Hepatocyte (in vitro differentiated cells): ENCODE results near the gene SNAI3. TPM values are rescaled to one million over a fixed set of nuclear protein-coding genes. Genes with fewer than 3 reads are reported as not detected.

Experiments used
- DNase-seq: peaks from one replicate; pipeline ENCODE4 v3.0.0-alpha.2; 2016; ENCODE audit warnings: low spot score
- H2AFZ ChIP-seq: fragments of 200-600 bp; sonication (generic); 2 replicates; pipeline ENCODE4 v1.6.0; 2016; ENCODE audit warnings: antibody characterized with exemption, mild to moderate bottlenecking
- H3K27ac ChIP-seq: fragments of 200-600 bp; sonication (generic); 2 replicates; pipeline ENCODE4 v1.5.1; 2016; ENCODE audit warnings: mild to moderate bottlenecking
- H3K27me3 ChIP-seq: fragments of 200-600 bp; sonication (generic); 2 replicates; pipeline ENCODE4 v1.6.1; 2016
- H3K36me3 ChIP-seq: fragments of 200-600 bp; sonication (generic); replicated peaks from 2 replicates; pipeline ENCODE4 v1.5.1; 2016; ENCODE audit warnings: low read depth; ENCODE audit not compliant: insufficient read depth
- H3K4me1 ChIP-seq: fragments of 200-600 bp; sonication (generic); 2 replicates; pipeline ENCODE4 v1.5.1; 2016; ENCODE audit warnings: mild to moderate bottlenecking, moderate library complexity; ENCODE audit not compliant: insufficient read depth
- H3K4me2 ChIP-seq: fragments of 200-600 bp; sonication (generic); 2 replicates; pipeline ENCODE4 v1.6.0; 2016
- H3K4me3 ChIP-seq: fragments of 200-600 bp; sonication (generic); 2 replicates; pipeline ENCODE4 v1.5.1; 2016; ENCODE audit warnings: mild to moderate bottlenecking
- H3K79me2 ChIP-seq: fragments of 200-600 bp; sonication (generic); 2 replicates; pipeline ENCODE4 v1.6.0; 2017; ENCODE audit warnings: mild to moderate bottlenecking
- H3K9me2 ChIP-seq: fragments of 200-600 bp; sonication (generic); replicated peaks from 2 replicates; pipeline ENCODE4 v1.6.0; 2017; ENCODE audit warnings: mild to moderate bottlenecking; ENCODE audit not compliant: insufficient read depth
- H3K9me3 ChIP-seq: fragments of 200-600 bp; sonication (generic); 2 replicates; pipeline ENCODE4 v1.5.1; 2016; ENCODE audit warnings: low read depth, mild to moderate bottlenecking
- H4K20me1 ChIP-seq: fragments of 200-600 bp; sonication (generic); 2 replicates; pipeline ENCODE4 v1.6.0; 2016; ENCODE audit warnings: mild to moderate bottlenecking; ENCODE audit not compliant: insufficient read depth, poor library complexity, severe bottlenecking
- CTCF ChIP-seq: fragments of 200-600 bp; sonication (generic); IDR thresholded peaks from 2 replicates; pipeline ENCODE4 v1.5.1; 2016; ENCODE audit warnings: antibody characterized with exemption, mild to moderate bottlenecking; ENCODE audit not compliant: poor library complexity
- EZH2 ChIP-seq: fragments of 200-600 bp; sonication (generic); IDR thresholded peaks from 2 replicates; pipeline ENCODE4 v1.6.1; 2016; ENCODE audit warnings: antibody characterized with exemption, mild to moderate bottlenecking, borderline replicate concordance
- WGBS: methylation state at CpG from one replicate; pipeline ENCODE4 v1.1.6; 2016; ENCODE audit warnings: low lambda C conversion rate; ENCODE audit errors: missing lambda C conversion rate; 5-methylcytosine and 5-hydroxymethylcytosine counted together
- microRNA-seq: library from miRNA; unstranded; fragments of <30 nt; microRNA quantifications from one replicate; pipeline ENCODE4, GENCODE V29; 2017
- polyA plus RNA-seq: library from polyadenylated mRNA; unstranded; fragments of >200 nt; fragmentation: Nextera tagmentation; extraction: Ambion mirVana; gene quantifications from 2 replicates; pipeline ENCODE4 v1.2.1, GENCODE V29; 2016
- total RNA-seq: library from RNA; depleted of rRNA; stranded (reverse); fragments of >200 nt; gene quantifications from 2 replicates; pipeline ENCODE4 v1.2.3, GENCODE V29; 2014

The SNAI3 gene
- total and polyA plus RNA-seq, 2 experiments from 2014 or later: 1.7 to 5.0 TPM

- DNase-seq: no peak
- H3K79me2 ChIP-seq: no peaks in the 10 kb centered on the region
- H3K36me3 ChIP-seq: no peaks in the 10 kb centered on the region
- no peak overlapping the region for H3K4me2 ChIP-seq
- H2AFZ ChIP-seq: no peak overlapping the region
- no peak overlapping the region for H3K4me3 ChIP-seq
- no peaks in the 10 kb centered on the region for H3K9me3 ChIP-seq
- H3K27ac ChIP-seq: no peak overlapping the region
- no peaks in the 10 kb centered on the region for H3K4me1 ChIP-seq
- no peaks in the 10 kb centered on the region for H3K27me3 ChIP-seq
- 83% methylated on average over 12 of the region's 12 CpGs for WGBS
- TF ChIP-seq EZH2: no peak
- TF ChIP-seq CTCF: peak; percentile 24
- H3K9me2 ChIP-seq: no peaks in the 10 kb centered on the region
- H4K20me1 ChIP-seq: peaks cover 5% of the 10 kb centered on the region
Measured at GRCh38 chr16:88628512-88628974, 57.8 kb downstream of the SNAI3 start.

Small RNA genes lying within 50 kb of the gene (microRNA-seq; reads per million reads assigned to microRNA genes)
- not detected for gene MIR4722

Other genes starting within 250 kb of the SNAI3 start
- 3.1 and 4.1 TPM in 2 replicates for gene ZFPM1, start 233.2 kb downstream of the SNAI3 start, total RNA-seq
- gene ZFPM1, start 233.2 kb downstream of the SNAI3 start, polyA plus RNA-seq: 8.3 and 11.9 TPM in 2 replicates
- gene ZC3H18, start 116.1 kb downstream of the SNAI3 start, total RNA-seq: 8.1 and 16.8 TPM in 2 replicates
- 30.7 and 37.1 TPM in 2 replicates for gene ZC3H18, start 116.1 kb downstream of the SNAI3 start, polyA plus RNA-seq
- 0.40 TPM in 1 of 2 replicates, not detected in the other for gene IL17C, start 47.9 kb downstream of the SNAI3 start, total RNA-seq
- gene IL17C, start 47.9 kb downstream of the SNAI3 start, polyA plus RNA-seq: 0.57 and 0.79 TPM in 2 replicates
- gene CYBA, start 35.5 kb downstream of the SNAI3 start, total RNA-seq: 196 and 255 TPM in 2 replicates
- 419 and 516 TPM in 2 replicates for gene CYBA, start 35.5 kb downstream of the SNAI3 start, polyA plus RNA-seq
- 71.9 and 78.6 TPM in 2 replicates for gene MVD, start 23.4 kb downstream of the SNAI3 start, total RNA-seq
- 142 and 152 TPM in 2 replicates for gene MVD, start 23.4 kb downstream of the SNAI3 start, polyA plus RNA-seq
- gene RNF166, start 19.9 kb upstream of the SNAI3 start, total RNA-seq: 10.1 and 14.0 TPM in 2 replicates
- gene RNF166, start 19.9 kb upstream of the SNAI3 start, polyA plus RNA-seq: 14.3 and 16.8 TPM in 2 replicates
- gene CTU2, start 20.0 kb upstream of the SNAI3 start, total RNA-seq: 5.9 and 8.9 TPM in 2 replicates
- 19.5 and 21.2 TPM in 2 replicates for gene CTU2, start 20.0 kb upstream of the SNAI3 start, polyA plus RNA-seq
- 47.0 and 77.0 TPM in 2 replicates for gene PIEZO1, start 98.7 kb upstream of the SNAI3 start, total RNA-seq
- gene PIEZO1, start 98.7 kb upstream of the SNAI3 start, polyA plus RNA-seq: 70.6 and 87.9 TPM in 2 replicates
- 5.2 and 6.9 TPM in 2 replicates for gene CDT1, start 117.3 kb upstream of the SNAI3 start, total RNA-seq
- 5.1 and 6.8 TPM in 2 replicates for gene CDT1, start 117.3 kb upstream of the SNAI3 start, polyA plus RNA-seq
- gene APRT, start 125.4 kb upstream of the SNAI3 start, total RNA-seq: 101 and 119 TPM in 2 replicates
- 237 and 273 TPM in 2 replicates for gene APRT, start 125.4 kb upstream of the SNAI3 start, polyA plus RNA-seq
- gene GALNS, start 170.4 kb upstream of the SNAI3 start, total RNA-seq: 19.6 and 22.4 TPM in 2 replicates
- 38.9 and 53.5 TPM in 2 replicates for gene GALNS, start 170.4 kb upstream of the SNAI3 start, polyA plus RNA-seq
- gene TRAPPC2L, start 170.6 kb upstream of the SNAI3 start, total RNA-seq: 58.7 and 70.8 TPM in 2 replicates
- gene TRAPPC2L, start 170.6 kb upstream of the SNAI3 start, polyA plus RNA-seq: 191 and 215 TPM in 2 replicates
- gene PABPN1L, start 180.2 kb upstream of the SNAI3 start, total RNA-seq: not detected in 2 replicates
- not detected in 2 replicates for gene PABPN1L, start 180.2 kb upstream of the SNAI3 start, polyA plus RNA-seq